Kidney epithelial cell (primary cell): ENCODE measurements around the gene NDRG3. TPM values are rescaled to one million over a fixed set of nuclear protein-coding genes. Genes with fewer than 3 reads are reported as not detected.

ENCODE experiments used
- DNase-seq: peaks from one replicate; pipeline ENCODE4 v3.0.0-alpha.2; 2010; ENCODE audit warnings: low read depth
- H3K27me3 ChIP-seq: 2 replicates; pipeline ENCODE4 v1.6.0; 2011; ENCODE audit warnings: low read length; ENCODE audit not compliant: control insufficient read depth, insufficient read depth
- H3K36me3 ChIP-seq: 2 replicates; pipeline ENCODE4 v1.5.1; 2011; ENCODE audit warnings: low read length; ENCODE audit not compliant: control insufficient read depth, insufficient read depth
- H3K4me3 ChIP-seq: 2 replicates; pipeline ENCODE4 v1.5.1; 2011; ENCODE audit warnings: low read depth, mild to moderate bottlenecking, control low read depth, low read length
- CTCF ChIP-seq: IDR thresholded peaks from 2 replicates; pipeline ENCODE4 v1.5.1; 2011; ENCODE audit warnings: mild to moderate bottlenecking, moderate library complexity, low read length, control low read depth, inconsistent platforms; ENCODE audit not compliant: insufficient read depth, poor library complexity, severe bottlenecking
- total RNA-seq: library from RNA; depleted of rRNA; stranded (reverse); fragments of >200 nt; gene quantifications from 2 replicates; pipeline ENCODE4 v1.2.3, GENCODE V29; 2015

The NDRG3 gene
- total RNA-seq, 1 donor from 2014 or later: 20.2 TPM

DNA sequence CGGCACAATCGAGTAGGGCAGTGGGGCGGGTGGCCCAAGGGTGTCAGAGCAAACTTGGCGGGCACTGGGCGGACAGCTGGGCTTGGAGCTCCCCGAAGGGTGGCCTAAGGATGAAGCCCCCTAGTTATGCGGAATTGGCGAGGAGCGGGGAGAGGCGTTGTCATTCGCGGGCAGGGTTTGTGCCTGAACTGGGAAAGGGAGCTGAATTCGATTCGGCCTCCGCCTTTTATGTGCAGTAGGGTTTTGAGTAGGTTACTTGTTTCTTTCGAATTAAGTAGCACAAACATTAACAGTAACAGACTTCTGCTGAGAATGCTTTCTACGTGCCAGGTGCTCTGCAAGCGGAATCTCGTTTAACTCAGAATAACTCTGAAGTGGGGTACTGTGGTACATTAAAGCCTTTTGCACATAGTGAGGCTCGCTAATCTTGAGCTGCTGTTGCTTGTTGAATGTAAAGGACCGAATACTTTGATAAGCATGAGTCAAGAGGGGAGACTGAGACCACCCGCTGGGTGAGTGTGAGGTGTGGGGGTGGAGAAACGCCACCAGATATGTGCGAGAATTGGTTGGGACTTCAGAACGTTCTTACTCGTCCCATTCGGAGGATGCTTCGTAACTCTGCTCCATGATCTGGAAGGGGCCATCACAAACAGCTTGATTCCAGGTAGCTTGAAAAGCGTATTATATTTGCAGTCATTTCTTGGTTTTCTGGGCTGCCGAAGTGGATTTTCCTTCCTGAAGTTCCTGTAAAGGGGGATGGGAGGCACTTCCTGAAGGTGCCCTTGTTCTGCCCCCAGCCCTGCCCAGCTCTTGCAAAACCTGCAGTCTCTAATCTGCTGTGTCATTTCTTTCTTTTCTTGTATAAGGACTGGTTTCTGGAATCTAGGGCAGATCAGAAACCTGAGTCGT lies 139.5 kb downstream of the NDRG3 start:
- Histone ChIP-seq H3K36me3 (peaks cover 2% of the 10 kb centered on the region), H3K27me3 (no peaks in the 10 kb centered on the region), H3K4me3 (peak overlapping the region; percentile 100)
- no peak for DNase-seq
- no peak for TF ChIP-seq CTCF

DNA sequence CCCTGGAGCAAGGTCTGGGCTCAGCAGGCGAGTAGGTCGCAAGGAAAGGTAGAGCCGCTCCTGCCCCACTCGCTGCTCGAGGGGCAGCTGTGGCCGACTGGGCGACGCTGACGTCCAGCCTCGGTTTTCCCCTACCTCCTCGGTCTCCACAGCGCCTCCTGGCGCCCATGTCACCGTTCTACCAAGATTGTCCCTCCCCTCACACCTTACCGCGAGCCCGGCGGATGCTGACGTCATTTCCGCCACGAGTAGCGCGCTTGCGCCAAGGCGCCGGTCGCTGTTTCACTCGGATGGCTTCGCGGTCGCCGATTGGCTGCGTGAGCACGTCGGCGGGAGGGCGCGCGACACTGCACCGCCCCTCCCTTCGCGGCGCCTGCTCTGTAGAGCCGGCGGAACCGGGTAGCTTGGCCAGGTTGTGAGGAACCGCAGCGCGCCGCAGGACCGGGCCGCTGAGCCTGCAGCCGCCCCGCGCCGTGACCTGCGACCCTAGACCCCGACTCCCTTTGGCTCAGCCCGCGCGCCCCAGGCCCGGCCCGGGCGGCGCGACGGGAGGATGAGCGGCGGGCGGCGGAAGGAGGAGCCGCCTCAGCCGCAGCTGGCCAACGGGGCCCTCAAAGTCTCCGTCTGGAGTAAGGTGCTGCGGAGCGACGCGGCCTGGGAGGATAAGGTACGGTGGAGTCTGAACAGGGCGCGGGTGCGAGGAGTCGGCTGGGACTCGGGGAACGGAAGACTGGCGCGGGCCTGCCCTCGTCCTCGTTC lies 140.3 kb downstream of the NDRG3 start, which contains the start of gene RAB5IF:
Gene RAB5IF (plus strand): TSS at position 381 of the 759 bp plus-strand sequence. CDS start 173 bp downstream, at position 554.
- Histone ChIP-seq H3K27me3 (no peaks in the 10 kb centered on the region), H3K36me3 (peaks cover 2% of the 10 kb centered on the region), H3K4me3 (peak within 1 kb of the TSS; percentile 100)
- peak; percentile 88 for TF ChIP-seq CTCF
- peak; percentile 89 for DNase-seq

DNA sequence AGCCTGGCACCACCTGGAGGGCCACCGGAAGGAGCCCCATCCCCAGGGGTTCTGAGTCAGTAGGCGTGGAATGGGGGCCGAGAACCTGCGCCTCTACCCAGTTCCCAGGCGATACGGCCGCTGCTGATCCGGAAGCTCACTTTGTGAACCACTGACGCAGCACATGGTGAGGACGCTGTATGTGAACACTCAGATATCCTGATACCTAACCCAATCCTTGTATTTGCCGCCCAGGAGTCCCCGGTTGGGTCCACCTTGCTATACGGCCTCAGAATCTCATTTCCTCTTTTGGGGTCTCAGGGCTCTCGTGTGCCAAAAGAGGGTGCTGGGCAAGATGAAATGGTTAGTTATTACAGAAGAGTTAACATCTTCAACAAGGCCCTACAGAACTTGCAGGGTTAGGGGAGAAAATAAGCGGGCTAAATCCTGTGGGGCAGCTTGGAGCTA lies 140.9 kb downstream of the NDRG3 start:
- H3K27me3 ChIP-seq: no peaks in the 10 kb centered on the region
- no peak for TF ChIP-seq CTCF
- no peak for DNase-seq
- H3K36me3 ChIP-seq: peaks cover 2% of the 10 kb centered on the region
- peak overlapping the region; percentile 24 for H3K4me3 ChIP-seq

Other genes starting within 250 kb of the NDRG3 start
- gene MYL9, start 204.6 kb downstream of the NDRG3 start, total RNA-seq: 58.5 and 83.2 TPM in 2 replicates
- 21.2 and 22.0 TPM in 2 replicates for gene TGIF2, start 172.5 kb downstream of the NDRG3 start, total RNA-seq
- gene RAB5IF, start 140.3 kb downstream of the NDRG3 start, total RNA-seq: 123 and 162 TPM in 2 replicates
- 0.08 TPM in 1 of 2 replicates, not detected in the other for gene SLA2, start 99.9 kb downstream of the NDRG3 start, total RNA-seq
- 8.4 and 9.5 TPM in 2 replicates for gene DSN1, start 27.7 kb upstream of the NDRG3 start, total RNA-seq
- 0.14 and 0.25 TPM in 2 replicates for gene TLDC2, start 130.0 kb upstream of the NDRG3 start, total RNA-seq
- gene SAMHD1, start 205.6 kb upstream of the NDRG3 start, total RNA-seq: 16.9 and 21.2 TPM in 2 replicates